ENCODE results near the gene NAPEPLD.
"Not testable (repeated sequence)": the region's sequence is repeated elsewhere in the genome, so short reads cannot be mapped to it uniquely, and the experiment has no call there.

NAPEPLD gene

GRCh38 chr7:103059471-103059870, 89.4 kb downstream of the NAPEPLD start:
- no peak for DNase-seq

- no peak for DNase-seq
Measured at GRCh38 chr7:103058122-103058521, 90.8 kb downstream of the NAPEPLD start.

- DNase-seq = not testable (repeated sequence)
Measured at GRCh38 chr7:103056006-103056405, 92.9 kb downstream of the NAPEPLD start.

- DNase-seq = no peak
Measured at GRCh38 chr7:103051519-103051918, 97.4 kb downstream of the NAPEPLD start.
